ENCODE data around the gene FGGY. TPM values are rescaled to one million over a fixed set of nuclear protein-coding genes. Genes with fewer than 3 reads are reported as not detected.

FGGY gene
- total RNA-seq, 1 donor: 24.6 TPM

GRCh38 chr1:59364037-59364436 is 67.1 kb downstream of the FGGY start:
- Histone ChIP-seq H3K4me3 (ENCODE audit: insufficient read depth, low read length) (no peak overlapping the region), H3K27me3 (ENCODE audit: insufficient read depth, low read length) (no peaks in the 10 kb centered on the region), H3K4me2 (ENCODE audit: insufficient read depth, low read length) (no peak overlapping the region), H3K79me2 (ENCODE audit: insufficient read depth, low read length) (no peaks in the 10 kb centered on the region), H3K4me1 (ENCODE audit: insufficient read depth, low read length) (peaks cover 44% of the 10 kb centered on the region), H3K36me3 (ENCODE audit: insufficient read depth, low read length) (no peaks in the 10 kb centered on the region), H3K27ac (ENCODE audit: low read depth, low read length) (no peak overlapping the region), H4K20me1 (ENCODE audit: insufficient read depth, low read length) (no peaks in the 10 kb centered on the region), H3K9me3 (ENCODE audit: low read depth, low read length) (no peaks in the 10 kb centered on the region), H2AFZ (ENCODE audit: low read length) (no peak overlapping the region)
- DNase-seq (ENCODE audit: insufficient read length, low spot score, missing footprints): no peak
- TF ChIP-seq CTCF (IDR thresholded peaks at IDR 0.05; ENCODE audit: extremely low read depth, low read depth, low read length): no peak

GRCh38 chr1:59366346-59366745 is 69.5 kb downstream of the FGGY start:
- no peaks in the 10 kb centered on the region for H3K36me3 ChIP-seq (ENCODE audit: insufficient read depth, low read length)
- no peaks in the 10 kb centered on the region for H4K20me1 ChIP-seq (ENCODE audit: insufficient read depth, low read length)
- TF ChIP-seq CTCF (IDR thresholded peaks at IDR 0.05; ENCODE audit: extremely low read depth, low read depth, low read length): no peak
- peak overlapping the region; percentile 80 for H3K27ac ChIP-seq (ENCODE audit: low read depth, low read length)
- H2AFZ ChIP-seq (ENCODE audit: low read length): no peak overlapping the region
- H3K4me3 ChIP-seq (ENCODE audit: insufficient read depth, low read length): no peak overlapping the region
- DNase-seq (ENCODE audit: insufficient read length, low spot score, missing footprints): peak; percentile 29
- no peaks in the 10 kb centered on the region for H3K9me3 ChIP-seq (ENCODE audit: low read depth, low read length)
- H3K79me2 ChIP-seq (ENCODE audit: insufficient read depth, low read length): no peaks in the 10 kb centered on the region
- H3K4me1 ChIP-seq (ENCODE audit: insufficient read depth, low read length): peaks cover 24% of the 10 kb centered on the region
- no peak overlapping the region for H3K4me2 ChIP-seq (ENCODE audit: insufficient read depth, low read length)
- H3K27me3 ChIP-seq (ENCODE audit: insufficient read depth, low read length): no peaks in the 10 kb centered on the region

GRCh38 chr1:59367301-59368007 is 70.6 kb downstream of the FGGY start:
- DNase-seq (ENCODE audit: insufficient read length, low spot score, missing footprints): peak; percentile 86
- H2AFZ ChIP-seq (ENCODE audit: low read length): peak overlapping the region; percentile 72
- no peak overlapping the region for H3K4me3 ChIP-seq (ENCODE audit: insufficient read depth, low read length)
- H3K4me2 ChIP-seq (ENCODE audit: insufficient read depth, low read length): peak overlapping the region; percentile 66
- H3K27ac ChIP-seq (ENCODE audit: low read depth, low read length): peak overlapping the region; percentile 80
- no peaks in the 10 kb centered on the region for H3K27me3 ChIP-seq (ENCODE audit: insufficient read depth, low read length)
- H3K4me1 ChIP-seq (ENCODE audit: insufficient read depth, low read length): peaks cover 24% of the 10 kb centered on the region
- H3K9me3 ChIP-seq (ENCODE audit: low read depth, low read length): no peaks in the 10 kb centered on the region
- H3K79me2 ChIP-seq (ENCODE audit: insufficient read depth, low read length): no peaks in the 10 kb centered on the region
- H4K20me1 ChIP-seq (ENCODE audit: insufficient read depth, low read length): no peaks in the 10 kb centered on the region
- no peak for TF ChIP-seq CTCF (IDR thresholded peaks at IDR 0.05; ENCODE audit: extremely low read depth, low read depth, low read length)
- no peaks in the 10 kb centered on the region for H3K36me3 ChIP-seq (ENCODE audit: insufficient read depth, low read length)

- Histone ChIP-seq H3K4me3 (ENCODE audit: insufficient read depth, low read length) (no peak overlapping the region), H2AFZ (ENCODE audit: low read length) (no peak overlapping the region), H3K27ac (ENCODE audit: low read depth, low read length) (peak overlapping the region; percentile 67), H3K9me3 (ENCODE audit: low read depth, low read length) (no peaks in the 10 kb centered on the region), H3K4me2 (ENCODE audit: insufficient read depth, low read length) (peak overlapping the region; percentile 66), H4K20me1 (ENCODE audit: insufficient read depth, low read length) (no peaks in the 10 kb centered on the region), H3K27me3 (ENCODE audit: insufficient read depth, low read length) (no peaks in the 10 kb centered on the region), H3K36me3 (ENCODE audit: insufficient read depth, low read length) (no peaks in the 10 kb centered on the region), H3K79me2 (ENCODE audit: insufficient read depth, low read length) (no peaks in the 10 kb centered on the region), H3K4me1 (ENCODE audit: insufficient read depth, low read length) (peaks cover 24% of the 10 kb centered on the region)
- DNase-seq (ENCODE audit: insufficient read length, low spot score, missing footprints): peak; percentile 79
- no peak for TF ChIP-seq CTCF (IDR thresholded peaks at IDR 0.05; ENCODE audit: extremely low read depth, low read depth, low read length)
Measured at GRCh38 chr1:59368008-59368670, 71.2 kb downstream of the FGGY start.

Measured in osteoblast (primary cell).